Activated naive CD8-positive, alpha-beta T cell treated with anti-CD3 and anti-CD28 coated beads, Interleukin-2, amount 10 ng/mL, durations not matched to agents 7 days and 5 days (primary cell): Measurements from ENCODE around the gene CDH4. TPM values are rescaled to one million over a fixed set of nuclear protein-coding genes. Genes with fewer than 3 reads are reported as not detected.
"Not testable (repeated sequence)": the region's sequence is repeated elsewhere in the genome, so short reads cannot be mapped to it uniquely, and the experiment has no call there.

Experiments used
- ATAC-seq: fragments of 150-1000 bp; cut with Tn5 transposase; one replicate; pipeline ENCODE4 v1.10.0; 2021; ENCODE audit warnings: low read depth, moderate library complexity
- POLR2A ChIA-PET: fragments of 350-600 bp; sonication (Branson Sonifier 250); formaldehyde crosslinking; loops from one replicate; lab custom pipeline; 2021; ENCODE audit warnings: antibody characterized with exemption; lab: Charles Lee
- DNase-seq: peaks from one replicate; pipeline ENCODE4 v3.0.0; 2021
- H3K27ac Mint-ChIP-seq: one replicate; pipeline ENCODE4 v1.8.0; 2022; ENCODE audit warnings: mild to moderate bottlenecking, mixed read lengths
- H3K27me3 Mint-ChIP-seq: one replicate; pipeline ENCODE4 v1.8.0; 2022; ENCODE audit warnings: mild to moderate bottlenecking, moderate library complexity, mixed read lengths
- H3K36me3 Mint-ChIP-seq: one replicate; pipeline ENCODE4 v1.8.0; 2021; ENCODE audit warnings: mild to moderate bottlenecking, mixed read lengths
- H3K4me1 Mint-ChIP-seq: one replicate; pipeline ENCODE4 v1.8.0; 2021; ENCODE audit warnings: mixed read lengths
- H3K4me3 Mint-ChIP-seq: one replicate; pipeline ENCODE4 v1.8.0; 2022; ENCODE audit warnings: mild to moderate bottlenecking, moderate library complexity, mixed read lengths
- H3K9me3 Mint-ChIP-seq: one replicate; pipeline ENCODE4 v1.8.0; 2021; ENCODE audit warnings: mixed read lengths
- total RNA-seq, 2 experiments: library from RNA; stranded (reverse); gene quantifications; one replicate each; pipeline ENCODE4 v1.2.3, GENCODE V29; 2021

Gene CDH4
- total RNA-seq, 2 experiments from 2014 or later = 0.14 to 0.20 TPM

GRCh38 chr20:61963149-61963548 lies 711.1 kb downstream of the CDH4 start:
- H3K27ac Mint-ChIP-seq = no peak overlapping the region

GRCh38 chr20:61963885-61964674 lies 712.0 kb downstream of the CDH4 start:
- DNase-seq (no peak), ATAC-seq (no peak)
- Mint-ChIP-seq H3K36me3 (no peaks in the 10 kb centered on the region), H3K27ac (no peak overlapping the region), H3K4me1 (no peaks in the 10 kb centered on the region), H3K4me3 (no peak overlapping the region), H3K27me3 (peaks cover 17% of the 10 kb centered on the region), H3K9me3 (no peaks in the 10 kb centered on the region)
- POLR2A ChIA-PET = no interaction called here

More at GRCh38 chr20:61963149-61963548, 711.1 kb downstream of the CDH4 start:
- H3K27me3 Mint-ChIP-seq = peaks cover 17% of the 10 kb centered on the region
- H3K36me3 Mint-ChIP-seq = no peaks in the 10 kb centered on the region
- no peak overlapping the region for H3K4me3 Mint-ChIP-seq
- H3K9me3 Mint-ChIP-seq = no peaks in the 10 kb centered on the region
- ATAC-seq (no peak), DNase-seq (no peak)
- H3K4me1 Mint-ChIP-seq = no peaks in the 10 kb centered on the region
- POLR2A ChIA-PET = no interaction called here

- ATAC-seq = no peak
- Mint-ChIP-seq H3K4me3 (no peak overlapping the region), H3K4me1 (no peaks in the 10 kb centered on the region)
Measured at GRCh38 chr20:61964675-61965605, 712.9 kb downstream of the CDH4 start.

GRCh38 chr20:61965606-61966491 lies 713.8 kb downstream of the CDH4 start:
- ATAC-seq (no peak), DNase-seq (no peak)
- Mint-ChIP-seq H3K27me3 (peaks cover 17% of the 10 kb centered on the region), H3K4me1 (no peaks in the 10 kb centered on the region), H3K27ac (no peak overlapping the region), H3K4me3 (no peak overlapping the region), H3K36me3 (no peaks in the 10 kb centered on the region), H3K9me3 (no peaks in the 10 kb centered on the region)
- POLR2A ChIA-PET = no interaction called here

More at GRCh38 chr20:61964675-61965605, 712.9 kb downstream of the CDH4 start:
- DNase-seq = no peak
- Mint-ChIP-seq H3K9me3 (no peaks in the 10 kb centered on the region), H3K27me3 (peaks cover 17% of the 10 kb centered on the region), H3K27ac (no peak overlapping the region), H3K36me3 (no peaks in the 10 kb centered on the region)
- POLR2A ChIA-PET = no interaction called here

- H3K4me3 Mint-ChIP-seq = no peak overlapping the region
- no peak for ATAC-seq
Measured at GRCh38 chr20:61966492-61967244, 714.6 kb downstream of the CDH4 start.

GRCh38 chr20:61967300-61967699 lies 715.2 kb downstream of the CDH4 start:
- POLR2A ChIA-PET = no interaction called here
- Mint-ChIP-seq H3K27ac (no peak overlapping the region), H3K9me3 (no peaks in the 10 kb centered on the region), H3K4me3 (no peak overlapping the region), H3K27me3 (peaks cover 17% of the 10 kb centered on the region), H3K4me1 (no peaks in the 10 kb centered on the region), H3K36me3 (peaks cover 1% of the 10 kb centered on the region)
- no peak for ATAC-seq
- DNase-seq = no peak

More at GRCh38 chr20:61966492-61967244, 714.6 kb downstream of the CDH4 start:
- Mint-ChIP-seq H3K4me1 (no peaks in the 10 kb centered on the region), H3K27me3 (peaks cover 17% of the 10 kb centered on the region), H3K27ac (no peak overlapping the region), H3K36me3 (no peaks in the 10 kb centered on the region), H3K9me3 (no peaks in the 10 kb centered on the region)
- POLR2A ChIA-PET = no interaction called here
- no peak for DNase-seq

- no peak overlapping the region for H3K4me3 Mint-ChIP-seq
- H3K27ac Mint-ChIP-seq = no peak overlapping the region
- no peaks in the 10 kb centered on the region for H3K9me3 Mint-ChIP-seq
- ATAC-seq = no peak
- peaks cover 7% of the 10 kb centered on the region for H3K36me3 Mint-ChIP-seq
- peaks cover 17% of the 10 kb centered on the region for H3K27me3 Mint-ChIP-seq
- no peaks in the 10 kb centered on the region for H3K4me1 Mint-ChIP-seq
- POLR2A ChIA-PET = no interaction called here
- no peak for DNase-seq
Measured at GRCh38 chr20:61968036-61968810, 716.2 kb downstream of the CDH4 start.

- Mint-ChIP-seq H3K27me3 (peaks cover 14% of the 10 kb centered on the region), H3K4me3 (no peak overlapping the region), H3K27ac (no peak overlapping the region), H3K9me3 (no peaks in the 10 kb centered on the region), H3K4me1 (no peaks in the 10 kb centered on the region), H3K36me3 (peaks cover 11% of the 10 kb centered on the region)
- POLR2A ChIA-PET = no interaction called here
- ATAC-seq (no peak), DNase-seq (no peak)
Measured at GRCh38 chr20:61968932-61969331, 716.9 kb downstream of the CDH4 start.

- no peaks in the 10 kb centered on the region for H3K4me1 Mint-ChIP-seq
- POLR2A ChIA-PET = no interaction called here
- no peak for ATAC-seq
- no peak for DNase-seq
- no peak overlapping the region for H3K4me3 Mint-ChIP-seq
- H3K27ac Mint-ChIP-seq = no peak overlapping the region
- H3K36me3 Mint-ChIP-seq = peaks cover 11% of the 10 kb centered on the region
- H3K9me3 Mint-ChIP-seq = no peaks in the 10 kb centered on the region
- peaks cover 9% of the 10 kb centered on the region for H3K27me3 Mint-ChIP-seq
Measured at GRCh38 chr20:61969806-61970205, 717.7 kb downstream of the CDH4 start.

- POLR2A ChIA-PET = no interaction called here
- no peak overlapping the region for H3K27ac Mint-ChIP-seq
- no peaks in the 10 kb centered on the region for H3K4me1 Mint-ChIP-seq
- no peak overlapping the region for H3K4me3 Mint-ChIP-seq
- peaks cover 4% of the 10 kb centered on the region for H3K27me3 Mint-ChIP-seq
- DNase-seq (no peak), ATAC-seq (no peak)
- peaks cover 11% of the 10 kb centered on the region for H3K36me3 Mint-ChIP-seq
- no peaks in the 10 kb centered on the region for H3K9me3 Mint-ChIP-seq
Measured at GRCh38 chr20:61970357-61970756, 718.3 kb downstream of the CDH4 start.

- POLR2A ChIA-PET, H3K27me3 Mint-ChIP-seq, ATAC-seq, DNase-seq, H3K27ac Mint-ChIP-seq, H3K4me3 Mint-ChIP-seq, H3K4me1 Mint-ChIP-seq, H3K9me3 Mint-ChIP-seq: not testable (repeated sequence)
- peaks cover 12% of the 10 kb centered on the region for H3K36me3 Mint-ChIP-seq
Measured at GRCh38 chr20:61971595-61971994, 719.5 kb downstream of the CDH4 start.
